IPS DF 4.7 (cell line): Measurements from ENCODE around the gene CFAP77.

ENCODE experiments used
- DNase-seq: peaks from one replicate; pipeline ENCODE4 v3.0.0-alpha.2; 2013; ENCODE audit warnings: low spot score; ENCODE audit errors: extremely low read depth

Gene CFAP77

DNA sequence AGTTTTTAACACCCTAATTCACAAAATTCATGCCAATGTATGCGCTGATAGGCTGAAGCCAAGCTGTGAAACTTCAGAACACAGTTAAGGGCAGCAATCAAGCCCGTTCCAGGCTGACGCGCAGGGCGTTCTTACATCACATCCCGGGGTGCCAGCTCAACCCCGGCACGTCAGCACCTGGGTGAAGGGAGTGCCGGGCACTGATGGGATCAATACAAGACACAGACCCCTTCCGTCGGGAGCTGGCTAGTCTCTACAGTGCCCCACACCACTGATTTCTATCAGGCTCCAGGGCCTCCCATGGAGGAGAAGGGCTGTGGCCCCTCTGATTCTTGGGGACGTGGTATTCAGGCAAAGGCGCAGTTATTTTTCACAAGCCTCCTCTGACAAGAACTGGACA lies 184.4 kb downstream of the CFAP77 start:
- DNase-seq: no peak

DNA sequence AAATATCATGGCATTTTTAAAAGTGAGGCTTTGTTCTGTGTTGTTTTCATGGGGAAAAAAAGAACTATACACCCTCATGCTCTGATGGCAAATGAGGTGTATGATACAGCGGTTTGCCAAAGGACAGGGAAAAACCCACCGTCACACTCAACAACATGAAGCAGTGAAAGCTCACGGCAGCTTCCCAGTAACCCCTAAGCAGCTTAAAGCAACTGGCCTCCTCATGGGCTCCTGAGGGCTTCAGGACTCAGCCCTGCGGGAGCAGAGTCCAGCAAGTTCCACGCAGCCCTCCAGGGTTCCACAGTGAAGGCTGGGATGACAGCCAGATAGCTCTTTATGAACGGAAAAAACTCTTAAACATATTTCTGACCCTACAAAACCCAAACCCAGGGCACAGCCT lies 185.3 kb downstream of the CFAP77 start:
- no peak for DNase-seq

DNA sequence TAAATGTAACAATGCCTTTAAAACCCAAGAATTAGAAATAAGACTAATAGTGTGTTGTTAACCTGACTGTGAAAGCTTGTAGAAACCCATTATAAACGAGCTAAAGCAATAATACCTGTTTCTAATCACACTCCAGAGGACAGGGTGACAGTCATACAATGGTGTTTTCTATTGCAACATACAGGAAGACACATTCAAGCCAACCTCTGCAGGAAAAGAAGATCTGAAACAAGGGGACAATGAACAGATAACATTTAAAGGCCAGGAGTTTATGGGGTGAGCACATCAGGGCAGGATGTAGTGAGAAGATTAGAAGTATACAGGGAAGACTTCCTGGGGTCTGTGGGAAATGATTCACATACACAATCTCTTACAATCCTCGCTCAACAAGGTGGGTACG lies 186.2 kb downstream of the CFAP77 start:
- DNase-seq: no peak

DNA sequence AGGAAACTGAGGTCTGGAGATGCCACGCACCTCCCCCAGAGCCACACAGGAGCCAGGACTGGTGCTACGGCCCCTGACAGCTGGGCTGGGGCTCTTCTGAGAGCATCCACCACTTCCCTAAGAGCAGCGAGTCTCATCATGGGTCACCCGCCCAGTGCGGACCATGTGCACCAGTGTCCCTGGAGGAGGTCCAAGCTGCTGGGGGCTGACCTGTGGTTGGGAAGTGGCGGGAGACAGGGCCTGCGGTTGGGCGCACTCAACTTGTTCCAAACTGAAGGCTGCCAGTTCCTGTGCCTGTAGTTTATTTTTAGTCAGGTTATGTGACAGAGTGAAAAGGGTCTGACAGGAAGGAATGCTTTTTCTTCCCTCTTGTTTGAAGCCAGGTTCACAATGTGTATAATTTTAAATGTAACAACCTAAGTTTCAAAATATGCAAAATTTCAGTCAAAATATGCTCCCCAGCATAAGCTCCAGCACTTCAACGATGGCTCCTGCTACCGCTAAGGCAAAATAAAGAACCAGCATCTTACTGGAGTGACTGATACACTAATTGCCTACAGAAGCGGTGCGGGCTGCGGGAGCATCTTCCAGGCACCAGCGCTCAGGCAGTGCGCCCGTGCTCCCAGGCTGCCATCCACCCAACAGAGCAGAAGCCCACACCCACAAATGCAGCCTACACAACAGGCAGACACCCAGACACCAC lies 187.2 kb downstream of the CFAP77 start:
- no peak for DNase-seq

DNA sequence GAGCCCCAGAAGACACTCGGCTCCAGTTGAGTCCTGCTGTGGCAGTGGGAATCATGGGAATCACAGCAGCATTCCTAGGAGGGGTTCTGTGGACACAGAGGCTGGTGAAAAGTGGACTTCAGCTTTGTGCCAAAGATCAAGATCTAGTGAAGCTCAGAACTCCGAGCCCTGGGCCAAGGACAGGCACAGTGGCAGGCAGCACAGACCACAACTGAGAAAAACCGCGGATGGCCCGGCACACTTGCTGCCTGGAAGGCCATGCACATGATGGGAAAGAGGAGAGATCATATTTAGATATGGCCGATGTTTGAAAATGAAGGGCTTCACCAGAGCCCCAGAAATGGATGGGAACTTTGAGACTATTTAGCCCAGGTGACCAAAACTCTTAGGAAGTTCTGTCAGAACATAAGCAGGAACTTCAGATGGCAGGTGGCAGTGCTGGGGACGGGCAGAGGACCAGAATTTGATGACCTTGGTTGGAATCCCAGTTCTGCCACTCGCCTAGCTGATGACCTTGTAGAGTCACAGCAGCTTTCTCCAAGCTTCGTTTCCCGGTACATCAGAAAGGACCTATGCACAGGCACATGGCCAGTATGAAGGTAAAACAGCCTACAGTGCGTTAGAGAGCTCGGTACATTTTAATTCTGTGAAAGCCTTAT lies 190.4 kb downstream of the CFAP77 start:
- no peak for DNase-seq

DNA sequence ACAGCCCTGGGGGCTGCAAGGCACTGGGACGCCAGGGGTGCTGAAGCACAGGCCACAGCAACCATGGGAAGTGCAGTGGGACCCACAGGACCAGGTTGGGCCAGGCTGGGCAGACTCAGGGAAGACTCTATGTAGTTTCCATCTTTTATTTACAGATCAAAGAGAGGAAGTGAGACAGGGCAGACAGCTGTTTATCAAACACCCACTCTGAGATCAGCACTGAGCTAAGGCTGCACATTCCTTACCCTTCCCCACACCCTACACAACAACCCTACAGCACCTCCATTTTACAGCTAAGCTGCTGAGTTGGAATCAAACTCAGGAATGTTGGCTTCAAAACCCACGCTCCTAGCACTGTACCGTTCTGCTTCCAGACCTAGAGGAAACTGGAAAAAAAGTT lies 192.2 kb downstream of the CFAP77 start:
- DNase-seq: no peak

DNA sequence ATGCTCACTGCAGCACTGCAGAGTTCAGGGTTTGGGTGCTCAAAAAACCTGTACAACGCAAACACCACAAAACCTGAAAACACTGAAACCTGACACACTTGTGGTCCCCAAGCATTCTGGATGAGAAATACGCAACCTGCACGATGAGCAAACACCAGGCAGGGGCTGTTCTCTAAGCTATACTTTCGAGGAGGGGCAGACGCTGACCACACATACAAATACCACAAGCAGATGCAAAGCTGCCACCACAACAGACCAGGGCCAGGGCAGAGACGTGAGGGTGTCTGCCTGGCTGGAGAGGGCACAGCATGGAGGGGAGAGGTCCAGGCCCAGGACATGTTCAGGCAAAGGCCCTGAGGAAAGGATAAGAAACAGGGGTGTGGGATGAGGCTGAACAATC lies 195.4 kb downstream of the CFAP77 start:
- DNase-seq: no peak

DNA sequence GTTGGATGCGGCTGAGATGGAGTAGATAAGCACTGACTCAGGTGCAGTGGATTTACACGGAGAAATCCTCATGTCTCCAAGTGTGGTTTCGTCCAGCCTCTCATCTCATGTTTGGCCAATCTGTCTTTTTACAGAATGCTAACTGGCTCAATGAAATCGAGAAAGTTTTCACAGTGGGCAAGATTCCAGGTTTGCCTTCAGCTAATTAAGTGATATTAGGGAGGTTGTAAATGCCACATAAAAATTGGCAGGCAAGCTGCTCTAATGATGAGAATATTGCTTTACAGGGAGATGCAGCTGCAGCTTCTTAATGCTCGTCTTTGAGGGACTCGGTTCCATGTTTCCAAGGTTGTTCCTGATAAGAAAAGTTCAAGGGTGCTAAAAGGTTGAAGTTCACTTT lies 196.1 kb downstream of the CFAP77 start:
- DNase-seq: no peak

DNA sequence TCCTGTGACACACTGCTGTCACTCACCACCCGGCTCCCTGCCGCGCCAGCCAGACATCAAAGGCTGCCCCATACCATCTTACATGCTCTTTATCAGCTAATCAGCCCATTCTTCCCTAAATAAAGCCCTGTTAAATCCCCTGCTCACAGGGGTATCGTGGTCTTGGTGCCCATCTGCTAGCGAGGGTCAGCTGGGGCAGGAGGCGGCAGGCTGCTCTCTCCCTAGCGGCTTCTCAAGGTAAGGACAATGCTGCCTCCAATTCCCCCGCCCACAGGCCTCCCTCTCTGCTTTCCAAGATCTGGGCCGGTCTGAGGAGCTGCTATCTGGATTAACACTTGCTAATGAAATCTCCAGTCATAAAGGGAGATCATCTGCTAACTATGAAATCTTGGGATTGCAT lies 199.2 kb downstream of the CFAP77 start:
- no peak for DNase-seq

DNA sequence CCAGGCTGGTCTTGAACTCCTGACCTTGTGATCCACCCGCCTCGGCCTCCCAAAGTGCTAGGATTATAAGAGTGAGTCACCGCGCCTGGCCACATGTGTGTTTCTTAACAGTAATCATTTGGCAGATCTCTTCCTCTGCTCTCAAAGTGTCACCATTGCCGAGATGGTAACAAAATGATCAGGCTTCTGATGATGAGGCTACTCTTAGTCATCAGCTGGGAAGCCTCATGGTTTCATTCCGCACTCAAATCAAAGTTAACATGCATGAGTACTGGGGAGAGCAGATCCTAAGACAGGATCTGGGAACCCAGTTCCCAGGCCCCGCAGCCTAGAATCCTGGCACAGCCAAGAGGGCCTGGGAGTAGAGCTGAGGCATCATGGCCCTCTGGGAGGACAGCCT lies 199.8 kb downstream of the CFAP77 start:
- DNase-seq: no peak

DNA sequence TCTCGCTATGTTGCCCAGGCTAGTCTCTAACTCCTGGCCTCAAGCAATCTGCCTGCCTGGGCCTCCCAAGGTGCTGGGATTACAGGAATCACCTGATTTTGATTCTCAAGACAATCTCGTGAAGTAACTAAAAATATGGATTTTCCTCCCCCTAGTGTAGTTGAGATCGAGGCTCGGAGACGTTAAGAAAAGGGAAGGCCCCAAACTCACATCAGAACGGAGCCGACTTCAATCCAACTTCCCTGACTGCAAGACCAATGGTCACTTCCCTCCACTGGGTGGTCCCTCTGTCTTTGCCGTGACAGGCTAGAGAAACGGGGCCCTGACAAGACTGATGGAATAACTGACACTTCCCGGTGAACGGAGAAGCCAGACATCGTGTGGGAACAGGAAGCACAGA lies 200.7 kb downstream of the CFAP77 start:
- no peak for DNase-seq

DNA sequence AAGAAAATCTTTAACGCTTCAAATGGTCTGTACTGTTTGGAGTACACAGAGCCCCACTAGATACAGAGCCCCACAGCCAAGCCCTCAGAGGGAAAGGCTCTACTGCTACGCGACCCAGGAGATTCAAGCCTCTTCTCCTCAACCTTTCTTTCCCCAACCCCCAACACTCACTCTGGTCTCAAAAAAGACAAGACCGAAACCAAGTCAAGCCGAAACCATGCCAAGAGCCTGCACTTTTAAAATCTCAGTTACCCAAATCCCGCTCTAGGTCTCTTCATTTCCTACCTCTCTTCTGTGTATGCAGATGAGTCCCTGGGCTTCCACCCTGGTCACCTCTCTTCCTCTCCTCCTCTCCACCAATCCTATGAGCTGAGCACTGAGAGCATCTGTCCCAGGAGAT lies 204.3 kb downstream of the CFAP77 start:
- no peak for DNase-seq

DNA sequence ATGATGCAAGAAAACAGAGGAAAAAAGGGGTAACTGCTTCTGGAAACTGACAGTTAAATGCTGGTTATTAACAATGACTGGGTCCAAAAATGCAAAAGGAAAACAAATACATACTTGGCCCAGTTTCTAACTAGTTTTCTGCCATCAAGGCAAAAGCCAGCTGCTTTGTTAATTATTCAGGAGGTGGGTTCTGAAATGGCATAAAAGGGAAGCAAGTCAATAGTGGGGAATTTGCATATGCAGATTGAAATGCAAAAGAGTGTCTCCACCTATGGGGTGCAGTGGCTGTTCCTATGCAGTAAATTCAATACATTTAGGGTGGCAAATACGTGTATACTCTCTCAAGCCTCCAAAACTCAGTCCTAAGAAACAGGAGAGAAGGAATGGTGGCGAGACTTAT lies 205.8 kb downstream of the CFAP77 start:
- no peak for DNase-seq

DNA sequence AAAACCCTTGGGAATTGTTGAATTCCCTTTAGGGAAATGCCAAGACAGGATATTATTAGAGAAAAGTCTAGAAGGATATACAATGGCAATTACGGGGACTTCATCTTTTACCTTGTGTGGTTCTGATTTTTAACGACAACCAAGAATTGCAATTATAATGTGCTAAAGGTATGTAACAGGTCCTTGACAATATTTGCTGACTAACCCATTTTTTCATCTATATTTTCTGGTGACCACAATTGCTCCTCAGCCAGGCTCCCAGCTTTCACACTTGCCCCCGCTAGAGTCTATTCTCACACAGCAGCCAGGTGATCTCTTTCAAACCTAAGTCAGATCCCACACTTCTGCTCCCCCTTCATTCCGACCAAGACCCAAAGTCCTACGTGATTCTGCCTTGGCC lies 206.7 kb downstream of the CFAP77 start:
- DNase-seq: no peak

DNA sequence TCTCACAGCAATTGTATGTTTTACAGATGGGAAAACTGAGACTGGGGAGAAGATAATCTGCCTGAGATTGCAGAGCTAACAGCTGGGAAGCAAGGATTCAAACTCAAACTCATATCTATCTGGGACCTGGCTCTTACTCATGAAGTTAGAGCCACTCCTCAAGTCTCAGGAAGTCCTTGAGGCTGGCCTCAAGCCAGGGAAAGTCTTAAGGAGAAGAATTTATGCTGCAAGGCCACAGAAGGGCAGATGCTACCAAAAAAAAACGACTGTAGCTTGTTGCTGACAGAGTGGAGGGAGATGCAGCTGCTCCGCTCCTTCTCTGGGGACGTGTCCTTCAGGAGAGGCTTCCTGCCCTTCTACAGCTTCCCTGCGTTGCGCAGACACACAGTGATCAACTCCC lies 212.1 kb downstream of the CFAP77 start:
- DNase-seq: no peak
